Skin epidermis (tissue), 12 donors: ENCODE results near the gene AURKA.

Source experiments
- H3K27ac ChIP-seq, 21 experiments: fragments of 200-600 bp; sonication (generic) in 11 of 21; one replicate each; pipeline ENCODE4 v1.5.0; 2020; ENCODE audit warnings: mild to moderate bottlenecking in 3 of 21, inconsistent platforms in 2 of 21, moderate library complexity in 2 of 21
- H3K4me3 ChIP-seq, 7 experiments: fragments of 200-600 bp; sonication (generic) in 2 of 7; one replicate each; pipeline ENCODE4 v1.5.0; 2020; ENCODE audit warnings: inconsistent platforms in 2 of 7, mild to moderate bottlenecking in 2 of 7, moderate library complexity in 1 of 7

AURKA gene

DNA sequence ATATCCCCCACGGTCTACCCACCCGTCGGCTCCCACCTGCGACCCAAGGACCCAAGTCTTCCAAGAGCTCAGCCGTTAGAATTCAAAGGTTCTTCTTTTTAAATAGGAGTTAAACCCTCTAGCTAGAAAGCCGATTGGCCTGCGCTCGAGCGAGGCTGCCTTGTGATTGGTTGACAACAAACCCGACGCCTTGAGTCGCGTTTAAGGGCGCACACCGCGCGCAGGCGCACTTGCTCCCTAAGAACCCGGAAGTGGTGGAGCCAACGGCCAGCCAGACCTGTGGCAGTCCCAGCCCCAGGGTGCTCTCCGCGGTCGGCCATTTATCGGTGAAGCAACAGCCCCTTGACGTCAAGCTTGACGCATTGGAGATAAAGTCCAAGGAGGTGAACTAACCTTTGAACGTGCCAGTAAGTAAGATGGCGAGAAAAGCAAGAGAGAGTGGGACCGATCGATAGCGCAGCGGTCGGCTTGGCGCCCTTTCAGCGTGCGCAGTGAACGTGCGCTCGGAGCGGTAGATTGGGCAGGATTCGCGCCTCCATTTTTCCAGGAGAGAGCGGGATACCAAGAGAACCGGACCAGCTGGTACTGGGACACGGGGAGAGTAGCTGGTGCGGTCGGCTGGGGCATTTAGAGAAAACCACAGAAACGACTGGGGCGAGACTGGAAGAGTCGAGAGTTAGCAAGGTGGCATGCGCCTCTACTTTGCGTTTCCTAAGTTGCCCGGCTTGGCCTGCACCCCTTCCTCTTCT is at the start of gene AURKA, which contains the start of gene CSTF1:
AURKA (minus strand) TSS at position 84 of the 749 bp plus-strand sequence. CDS start 4,018 bp downstream, outside the sequence.
CSTF1 (plus strand) TSS at position 514 of the 749 bp plus-strand sequence. CDS start 2,908 bp downstream, outside the sequence.
- Histone ChIP-seq H3K27ac (peak within 1 kb of the TSS; percentile 42 to 92 (median 89)), H3K4me3 (peak within 1 kb of the TSS; percentile 51 to 92 (median 79))

DNA sequence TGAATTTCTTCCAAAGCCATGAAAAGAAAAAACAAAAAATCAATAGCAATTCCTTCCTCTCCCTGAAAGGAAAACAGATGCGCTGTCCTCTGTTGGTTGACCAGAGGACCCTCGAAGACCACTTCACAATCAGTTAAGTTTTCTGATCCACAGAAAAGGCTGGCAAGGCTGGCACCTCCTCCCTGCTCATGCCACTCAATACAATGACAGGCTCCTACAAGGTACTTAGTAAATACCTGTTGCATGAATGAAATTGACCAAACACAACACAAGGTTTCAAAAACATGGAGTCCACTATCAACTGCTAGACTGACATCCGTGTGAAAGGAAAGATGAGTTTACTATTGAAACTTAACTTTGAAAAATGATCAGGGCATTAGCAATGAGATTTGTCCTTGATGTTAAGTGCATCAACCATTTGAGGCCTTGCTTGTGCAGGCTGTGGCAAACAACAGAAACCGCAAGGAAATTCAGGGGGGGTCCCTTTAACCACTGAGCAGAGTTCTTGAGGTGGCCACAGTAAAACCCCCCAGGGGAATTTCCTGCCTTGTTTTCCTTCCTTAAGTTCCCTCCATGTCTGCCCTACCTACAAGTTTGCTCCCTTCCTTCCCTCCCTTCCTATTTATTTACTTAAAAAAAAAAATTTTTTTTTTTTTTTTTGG is 48.5 kb upstream of the AURKA start:
- no peak overlapping the region for H3K4me3 ChIP-seq
- H3K27ac ChIP-seq: peak overlapping the region in 15 of 21 experiments; percentile 4 to 85 (median 37)

DNA sequence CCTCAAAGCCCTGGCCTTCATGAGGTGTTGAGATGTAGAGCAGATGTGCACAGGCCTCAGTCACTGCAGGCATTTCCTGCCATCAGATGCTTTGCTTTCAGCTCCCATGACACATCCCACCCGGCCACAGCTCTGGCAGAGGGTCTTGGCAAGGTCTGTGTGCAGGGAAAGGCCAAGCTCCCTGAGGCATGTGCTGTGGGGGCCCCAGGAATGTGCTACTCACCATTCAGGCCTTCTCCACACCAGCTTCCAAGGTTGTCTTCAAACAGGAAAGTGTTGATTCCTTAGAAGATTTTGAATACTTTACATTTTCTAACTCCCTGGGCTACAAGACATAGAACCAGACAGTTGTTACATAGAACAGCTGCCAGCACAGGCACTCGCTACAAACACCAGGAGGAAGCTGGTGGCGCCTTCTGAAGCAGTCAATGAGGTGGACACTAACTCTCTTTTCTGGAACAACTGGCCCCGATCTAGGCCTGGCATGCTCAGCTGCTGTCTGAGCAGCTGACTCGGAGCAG is 47.8 kb upstream of the AURKA start:
- H3K4me3 ChIP-seq: no peak overlapping the region
- H3K27ac ChIP-seq: peak overlapping the region in 16 of 21 experiments; percentile 4 to 85 (median 34)

DNA sequence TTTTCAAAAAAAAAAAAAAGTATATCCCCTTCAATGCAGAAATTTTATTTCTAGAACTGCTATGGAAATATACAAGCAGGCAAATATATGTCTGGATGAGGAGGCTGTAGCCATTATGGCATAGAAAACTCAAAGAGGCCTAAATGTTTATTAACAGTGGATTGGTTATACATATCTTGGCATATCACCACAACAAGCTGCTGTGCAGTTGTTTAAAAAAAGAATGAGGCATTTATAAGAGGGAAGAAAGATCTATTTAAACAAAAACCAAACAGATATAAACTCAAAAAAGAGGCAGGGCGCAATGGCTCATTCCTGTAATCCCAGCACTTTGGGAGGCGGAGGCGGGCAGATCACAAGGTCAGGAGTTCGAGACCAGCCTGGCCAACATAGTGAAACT is 46.3 kb upstream of the AURKA start:
- H3K27ac ChIP-seq: peak overlapping the region in 2 of 21 experiments; percentile 70 to 85
- no peak overlapping the region for H3K4me3 ChIP-seq

DNA sequence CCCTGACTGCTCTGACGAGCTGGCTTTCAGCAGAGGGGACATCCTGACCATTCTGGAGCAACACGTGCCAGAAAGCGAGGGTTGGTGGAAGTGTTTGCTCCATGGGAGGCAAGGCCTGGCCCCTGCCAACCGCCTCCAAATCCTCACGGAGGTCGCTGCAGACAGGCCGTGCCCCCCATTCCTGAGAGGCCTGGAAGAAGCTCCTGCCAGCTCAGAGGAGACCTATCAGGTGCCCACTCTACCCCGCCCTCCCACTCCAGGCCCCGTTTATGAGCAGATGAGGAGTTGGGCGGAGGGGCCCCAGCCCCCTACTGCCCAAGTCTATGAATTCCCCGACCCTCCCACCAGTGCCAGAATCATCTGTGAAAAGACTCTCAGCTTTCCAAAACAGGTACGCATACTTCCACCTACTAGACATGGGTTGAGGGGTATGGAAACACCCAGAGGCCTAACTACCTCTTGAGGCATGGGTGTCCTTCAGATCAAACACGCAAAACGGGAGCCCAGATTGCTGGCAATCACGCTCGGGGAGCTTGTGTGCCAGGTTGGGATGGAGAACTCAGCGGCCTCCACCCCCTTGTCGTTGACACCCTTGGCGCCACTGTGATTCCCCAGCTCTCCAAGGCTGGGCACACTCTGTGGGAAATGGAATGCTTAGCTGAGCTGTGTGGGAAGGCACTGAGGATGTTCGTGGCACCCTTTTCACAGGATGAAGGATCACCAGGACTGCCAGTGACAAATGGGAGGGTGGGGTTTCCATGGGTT is 45.4 kb upstream of the AURKA start:
- Histone ChIP-seq H3K4me3 (no peak overlapping the region), H3K27ac (peak overlapping the region in 1 of 21 experiments; percentile 9)

DNA sequence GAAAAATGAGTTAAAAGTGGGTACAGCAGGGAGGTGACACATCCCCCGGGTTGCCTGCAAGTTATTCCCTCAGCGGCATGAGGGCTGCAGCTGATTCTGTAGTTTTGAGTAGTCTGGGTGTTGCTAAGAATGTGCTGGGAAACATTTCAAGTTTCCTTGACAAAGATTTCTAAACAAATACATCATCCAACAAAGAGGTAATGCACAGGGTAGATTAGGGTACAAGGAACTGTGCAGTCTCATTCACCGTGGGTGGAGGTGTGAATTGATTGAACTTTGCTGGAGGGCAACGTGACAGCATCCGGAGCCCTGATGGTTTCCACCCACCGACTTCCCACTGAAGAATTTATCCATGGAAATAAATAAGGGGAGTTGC is 41.9 kb upstream of the AURKA start:
- no peak overlapping the region for H3K4me3 ChIP-seq
- peak overlapping the region in 3 of 21 experiments; percentile 3 to 39 (median 34) for H3K27ac ChIP-seq

DNA sequence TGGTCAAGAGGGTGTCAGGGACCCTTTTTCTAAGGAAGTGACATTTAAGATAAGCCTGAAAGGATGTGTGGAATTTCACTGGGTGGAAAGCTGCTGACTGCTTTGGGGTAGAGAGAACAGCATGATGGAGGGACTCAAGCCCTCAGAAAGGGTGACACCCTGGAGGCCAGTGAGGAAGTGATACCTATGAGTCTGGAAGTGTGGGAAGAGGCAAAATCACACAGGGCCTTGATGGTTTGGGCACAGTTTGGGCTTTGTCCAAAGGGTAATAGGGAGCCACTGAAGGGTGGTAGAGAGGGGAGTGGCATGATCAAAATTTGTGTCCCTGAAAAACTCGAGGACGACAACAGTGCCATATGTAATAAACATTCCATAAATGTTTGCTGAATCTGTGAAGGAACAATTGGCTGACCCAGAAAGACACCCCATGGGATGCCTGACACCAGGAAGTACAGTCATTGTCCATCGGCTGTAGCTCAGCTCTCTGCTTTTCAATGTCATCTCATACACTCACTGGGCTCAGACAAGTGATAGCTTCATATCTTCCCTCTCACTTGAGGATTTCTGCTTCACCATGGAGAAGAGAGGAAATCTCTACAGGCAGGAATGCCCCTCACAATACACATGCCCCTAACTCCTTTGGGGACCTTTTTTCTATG is 41.3 kb upstream of the AURKA start:
- Histone ChIP-seq H3K4me3 (no peak overlapping the region), H3K27ac (peak overlapping the region in 3 of 21 experiments; percentile 3 to 39 (median 34))

DNA sequence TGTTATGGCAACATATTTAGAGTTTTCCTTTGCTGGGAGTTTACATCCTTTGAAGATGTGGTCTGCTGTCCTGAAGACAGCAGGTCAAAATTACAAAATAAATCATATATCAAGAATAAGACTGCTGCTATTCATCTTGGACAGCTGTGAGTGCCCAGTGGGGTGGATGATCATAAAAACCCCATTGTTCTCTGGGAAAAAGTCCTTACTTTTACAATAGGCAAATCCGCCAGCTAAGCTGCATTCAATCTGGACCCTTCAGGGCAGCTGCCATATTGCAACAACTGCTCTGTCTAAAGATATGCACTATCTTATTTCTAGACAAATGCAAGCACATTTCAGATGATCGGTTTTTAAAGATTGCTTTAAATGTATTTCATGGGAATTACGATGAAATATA is 39.5 kb upstream of the AURKA start:
- Histone ChIP-seq H3K4me3 (no peak overlapping the region), H3K27ac (no peak overlapping the region)

DNA sequence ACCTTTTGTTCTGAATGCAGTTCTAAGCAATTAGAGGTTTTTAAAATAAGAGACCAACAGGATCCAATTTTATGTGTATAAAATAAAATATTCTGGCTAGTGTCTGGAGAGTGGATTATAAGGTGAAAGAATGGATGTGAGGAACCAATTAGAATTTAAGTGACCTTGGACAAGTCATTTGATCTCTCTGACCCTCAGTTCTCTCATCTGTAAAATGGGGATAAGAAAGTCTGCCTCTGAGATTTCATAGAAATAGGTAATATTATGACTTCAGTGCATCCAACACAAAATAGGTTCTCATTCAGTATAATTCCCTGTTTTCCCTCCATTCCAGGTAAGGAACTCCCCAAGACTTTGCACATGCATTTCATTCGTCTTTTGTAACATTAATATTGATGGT is 38.9 kb upstream of the AURKA start:
- no peak overlapping the region for H3K27ac ChIP-seq
- no peak overlapping the region for H3K4me3 ChIP-seq

DNA sequence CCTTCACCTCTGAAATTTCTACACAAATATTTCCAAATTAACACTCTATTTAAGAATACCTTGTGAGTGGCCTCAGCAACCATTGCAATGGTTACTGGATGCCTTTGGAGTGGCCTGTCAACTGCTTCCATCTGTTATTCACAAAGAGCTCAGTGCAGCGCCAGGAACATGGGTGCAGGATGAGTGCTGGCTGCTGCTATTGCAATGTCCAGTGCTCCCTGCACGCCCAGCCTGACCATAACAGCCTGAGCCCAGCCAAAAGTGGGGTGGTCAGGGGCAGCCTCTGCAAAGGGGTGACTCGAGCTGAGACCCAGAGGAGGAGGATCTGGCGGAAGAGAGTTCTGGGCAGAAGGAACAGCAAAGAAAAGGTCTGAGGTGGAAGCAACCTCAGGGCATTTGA is 38.4 kb upstream of the AURKA start:
- Histone ChIP-seq H3K27ac (no peak overlapping the region), H3K4me3 (no peak overlapping the region)

DNA sequence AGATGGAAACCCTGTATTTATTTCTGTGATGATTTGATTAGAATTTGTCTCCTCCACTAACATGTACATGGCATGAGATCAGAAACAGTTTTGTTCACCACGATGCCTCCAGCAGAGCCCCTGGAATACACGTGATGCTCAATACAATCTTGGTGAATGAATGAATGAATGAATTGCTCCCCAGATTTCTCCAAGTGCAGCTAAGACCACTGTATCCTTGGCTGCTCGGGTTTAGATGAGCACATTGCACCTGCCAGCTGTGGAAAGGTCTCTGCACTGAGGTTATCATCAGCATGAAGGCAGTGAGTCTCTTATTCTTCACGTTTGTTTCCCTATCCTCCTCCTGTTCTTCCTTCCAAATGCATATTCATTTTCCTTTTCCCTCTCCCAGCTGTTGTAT is 37.9 kb upstream of the AURKA start:
- Histone ChIP-seq H3K4me3 (no peak overlapping the region), H3K27ac (peak overlapping the region in 2 of 21 experiments; percentile 31 to 58)

DNA sequence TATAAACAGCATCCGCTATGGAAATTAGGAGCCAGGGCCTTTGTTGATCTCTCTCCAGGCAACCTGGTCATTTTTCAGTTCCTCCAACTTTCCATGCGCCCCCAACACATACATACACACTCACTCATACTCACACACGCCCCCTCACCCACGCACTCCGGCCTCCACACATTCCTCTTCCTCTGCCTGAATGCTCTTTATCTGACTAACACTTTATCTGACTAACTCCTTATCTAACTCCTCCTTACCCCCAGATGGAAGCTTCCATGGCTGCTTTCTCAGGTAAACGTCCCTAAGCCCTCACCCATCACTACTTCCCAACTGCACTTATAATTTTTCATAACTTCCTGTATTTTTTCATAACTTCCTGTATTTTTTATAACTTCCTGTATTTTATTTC is 37.5 kb upstream of the AURKA start:
- Histone ChIP-seq H3K4me3 (no peak overlapping the region), H3K27ac (peak overlapping the region in 7 of 21 experiments; percentile 12 to 59 (median 35))

DNA sequence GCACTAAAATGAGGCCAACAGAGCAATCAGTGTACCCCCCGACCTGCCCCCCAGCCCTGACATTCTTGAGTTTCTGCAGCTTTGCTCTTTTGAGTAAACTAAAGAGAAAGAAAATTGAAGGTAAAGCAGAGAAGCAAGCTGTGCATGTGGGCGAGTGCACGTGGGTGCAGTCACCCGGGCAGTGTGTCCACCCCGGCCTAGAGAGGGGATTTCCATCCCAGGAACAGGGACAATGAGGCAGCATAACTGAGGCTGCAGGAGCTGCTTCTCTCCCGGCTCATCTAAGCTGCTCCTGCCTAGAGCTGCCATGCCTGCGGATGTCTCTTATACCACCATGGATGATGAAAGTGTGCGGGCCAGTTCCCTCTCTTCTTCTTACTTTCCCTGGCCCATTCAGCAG is 36.9 kb upstream of the AURKA start:
- Histone ChIP-seq H3K27ac (peak overlapping the region in 4 of 21 experiments; percentile 12 to 58 (median 31)), H3K4me3 (no peak overlapping the region)

DNA sequence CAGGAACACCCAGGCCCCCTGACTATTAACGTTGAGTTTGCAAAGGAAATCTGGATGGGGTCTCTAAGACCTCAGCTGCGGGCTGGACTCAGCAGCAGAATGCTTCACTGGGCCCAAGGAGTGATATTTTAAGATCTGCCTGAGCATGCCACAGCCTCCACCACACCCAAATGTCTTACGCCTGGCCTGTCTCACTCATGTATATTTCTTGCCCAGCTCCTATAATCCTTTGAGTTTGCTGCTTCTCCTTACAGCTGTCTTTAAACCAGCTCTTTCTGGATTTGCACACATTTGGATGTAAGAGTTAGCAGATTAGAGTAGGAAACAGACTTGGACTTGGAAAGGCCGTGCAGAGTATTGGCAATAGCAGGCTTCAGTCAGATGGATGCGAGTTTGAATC is 36.4 kb upstream of the AURKA start:
- Histone ChIP-seq H3K4me3 (no peak overlapping the region), H3K27ac (peak overlapping the region in 2 of 21 experiments; percentile 6 to 27)

DNA sequence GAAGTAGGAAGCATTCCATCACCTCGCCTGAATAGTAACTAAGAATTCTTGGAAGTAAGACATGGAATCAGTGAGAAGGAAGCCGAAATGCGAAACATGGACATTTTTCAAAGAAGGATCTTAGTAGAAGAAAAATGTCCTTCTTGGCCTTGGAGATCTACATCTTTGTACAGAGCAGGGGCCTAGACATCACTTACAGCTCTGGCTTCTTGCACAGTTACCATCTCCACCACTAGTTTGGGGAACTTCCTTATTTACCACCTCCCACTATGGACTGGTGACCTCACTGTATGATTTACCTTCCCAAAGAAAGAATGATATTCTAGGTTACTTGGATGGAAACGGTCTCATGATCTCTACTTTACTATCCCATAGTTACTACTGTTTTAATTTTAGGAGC is 35.8 kb upstream of the AURKA start:
- Histone ChIP-seq H3K4me3 (no peak overlapping the region), H3K27ac (no peak overlapping the region)

DNA sequence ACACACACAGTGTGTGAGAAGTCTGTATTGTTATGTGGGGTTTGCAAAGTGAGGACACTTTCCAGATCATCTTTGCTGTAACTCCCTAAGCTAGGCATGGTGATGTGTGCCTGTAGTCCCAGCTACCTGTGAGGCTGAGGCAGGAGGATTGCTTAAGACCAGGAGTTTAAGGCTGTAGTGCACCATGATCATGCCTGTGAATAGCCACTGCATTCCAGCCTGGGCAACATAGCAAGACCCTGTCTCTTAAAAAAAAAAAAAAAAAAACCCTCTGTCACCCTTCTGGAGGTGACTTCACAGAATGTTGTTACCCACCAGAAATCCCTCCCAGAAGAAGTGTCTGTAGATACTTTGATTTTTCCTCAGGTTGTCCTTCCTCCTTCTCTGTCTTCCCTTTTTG is 34.9 kb upstream of the AURKA start:
- Histone ChIP-seq H3K27ac (no peak overlapping the region), H3K4me3 (no peak overlapping the region)

DNA sequence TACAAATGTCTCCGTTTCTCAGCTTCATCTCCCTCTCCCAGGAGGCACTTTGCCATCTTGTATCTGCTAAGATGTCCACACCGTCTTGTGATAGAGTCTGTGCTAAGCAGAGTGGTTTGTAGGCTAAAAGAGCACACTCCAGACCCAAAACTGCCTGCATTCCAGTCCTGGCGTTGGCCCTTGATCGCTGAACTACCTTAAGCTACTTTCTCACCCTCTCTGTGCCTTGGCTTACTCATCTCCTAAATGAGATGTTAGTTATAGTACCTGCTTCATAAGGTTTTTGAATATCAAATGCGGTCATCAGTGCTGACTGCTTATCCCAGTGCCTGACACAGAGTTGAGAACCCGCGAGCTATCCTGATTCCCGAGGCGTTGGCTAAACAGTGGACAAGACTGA is 34.0 kb upstream of the AURKA start:
- H3K27ac ChIP-seq: no peak overlapping the region
- no peak overlapping the region for H3K4me3 ChIP-seq

DNA sequence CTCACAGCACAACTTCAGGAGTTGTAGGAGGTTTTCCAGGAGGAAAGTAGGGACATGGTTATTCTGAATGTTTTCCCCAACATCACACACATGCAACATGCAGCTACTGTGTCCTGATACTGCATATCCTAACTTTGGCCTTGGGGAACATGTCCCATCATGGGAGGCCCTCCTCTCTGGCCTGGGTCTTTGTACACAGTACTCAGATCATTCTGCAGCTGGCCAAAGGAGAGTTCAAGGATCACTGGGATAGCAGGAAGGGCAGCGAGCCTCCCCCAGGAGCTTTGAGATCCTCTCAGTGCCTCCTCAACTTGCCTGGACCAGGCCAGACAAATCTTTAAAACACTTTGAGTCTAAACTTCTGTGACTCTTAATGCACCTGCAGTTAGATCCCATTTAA is 32.9 kb upstream of the AURKA start:
- no peak overlapping the region for H3K27ac ChIP-seq
- no peak overlapping the region for H3K4me3 ChIP-seq

DNA sequence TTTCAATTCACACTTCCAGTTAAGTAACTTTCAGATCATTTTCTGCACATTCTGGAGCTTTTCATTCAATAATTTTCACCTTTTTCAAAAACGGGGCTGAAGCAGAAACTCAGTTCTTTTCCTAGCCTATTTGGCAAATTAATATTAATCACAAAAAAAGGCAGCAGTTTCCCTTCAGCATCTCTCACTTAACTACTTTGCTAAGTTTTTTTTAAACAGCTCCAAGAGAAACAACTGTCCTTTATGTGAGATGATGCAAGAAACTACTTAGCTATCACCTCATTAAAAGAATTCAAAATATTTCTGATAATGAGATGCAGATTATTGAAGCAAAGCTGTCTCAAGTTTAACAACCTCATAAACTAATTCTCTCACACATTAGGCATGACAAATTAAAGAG is 31.9 kb upstream of the AURKA start:
- Histone ChIP-seq H3K27ac (no peak overlapping the region), H3K4me3 (no peak overlapping the region)

DNA sequence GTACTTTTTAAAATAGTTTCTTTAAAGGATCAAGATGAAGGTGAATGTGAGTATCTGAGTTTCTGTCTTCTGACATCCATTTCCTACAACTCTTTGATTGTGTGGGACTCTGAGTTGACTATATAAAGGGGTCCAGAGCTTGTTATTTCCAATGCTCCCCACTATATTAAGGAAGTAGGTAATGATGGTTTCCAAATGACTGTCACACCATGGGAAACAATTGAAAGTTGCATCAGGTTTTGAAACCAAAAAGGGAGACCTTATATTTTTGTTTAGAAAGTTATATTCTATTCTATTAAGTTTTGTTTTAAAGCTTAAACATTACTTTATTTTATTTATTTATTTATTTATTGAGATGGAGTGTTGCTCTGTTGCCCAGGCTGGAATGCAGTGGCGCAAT is 31.2 kb upstream of the AURKA start:
- H3K4me3 ChIP-seq: no peak overlapping the region
- peak overlapping the region in 5 of 21 experiments; percentile 13 to 61 (median 37) for H3K27ac ChIP-seq
